Gastroesophageal sphincter (tissue), 3 donors: ENCODE results near the gene OR51V1.

Source experiments
- EP300 ChIP-seq: sonication (generic); formaldehyde crosslinking; IDR thresholded peaks from one replicate; pipeline ENCODE4 v1.6.1; 2017; ENCODE audit warnings: antibody characterized with exemption, mild to moderate bottlenecking
- POLR2AphosphoS5 ChIP-seq: sonication (generic); formaldehyde crosslinking; IDR thresholded peaks from one replicate; pipeline ENCODE4 v1.6.1; 2017; ENCODE audit warnings: antibody characterized with exemption
- TF ChIP-seq, protein P1 (sequence below), 4 experiments: fragments of 200-600 bp in 2 of 4; fragments of 450-650 bp in 2 of 4; sonication (generic) in 1 of 4; IDR thresholded peaks; one replicate each; pipeline ENCODE4 v1.5.1; 2017 to 2019; ENCODE audit warnings: antibody characterized with exemption in 4 of 4, mild to moderate bottlenecking in 2 of 4, moderate library complexity in 2 of 4

DNA sequence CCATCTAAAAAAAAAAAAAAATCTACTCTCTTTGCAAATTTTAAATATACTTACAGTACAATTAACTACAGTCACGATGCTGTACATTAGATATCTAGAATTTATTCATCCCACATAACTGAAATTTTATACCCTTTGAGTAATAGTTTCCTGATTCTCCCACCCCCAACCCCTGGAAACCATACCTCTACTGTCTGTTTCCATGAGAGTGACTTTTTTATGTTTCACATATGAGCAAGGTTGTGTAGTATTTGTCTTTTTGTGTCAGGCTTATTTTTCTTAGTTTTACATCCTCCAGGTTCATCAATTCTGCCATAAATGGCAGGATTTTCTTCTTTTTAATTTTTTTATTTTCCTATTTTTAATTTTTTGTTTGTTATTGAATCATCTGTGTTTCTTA, 23.2 kb upstream of the OR51V1 start:
- TF ChIP-seq, protein P1, sequence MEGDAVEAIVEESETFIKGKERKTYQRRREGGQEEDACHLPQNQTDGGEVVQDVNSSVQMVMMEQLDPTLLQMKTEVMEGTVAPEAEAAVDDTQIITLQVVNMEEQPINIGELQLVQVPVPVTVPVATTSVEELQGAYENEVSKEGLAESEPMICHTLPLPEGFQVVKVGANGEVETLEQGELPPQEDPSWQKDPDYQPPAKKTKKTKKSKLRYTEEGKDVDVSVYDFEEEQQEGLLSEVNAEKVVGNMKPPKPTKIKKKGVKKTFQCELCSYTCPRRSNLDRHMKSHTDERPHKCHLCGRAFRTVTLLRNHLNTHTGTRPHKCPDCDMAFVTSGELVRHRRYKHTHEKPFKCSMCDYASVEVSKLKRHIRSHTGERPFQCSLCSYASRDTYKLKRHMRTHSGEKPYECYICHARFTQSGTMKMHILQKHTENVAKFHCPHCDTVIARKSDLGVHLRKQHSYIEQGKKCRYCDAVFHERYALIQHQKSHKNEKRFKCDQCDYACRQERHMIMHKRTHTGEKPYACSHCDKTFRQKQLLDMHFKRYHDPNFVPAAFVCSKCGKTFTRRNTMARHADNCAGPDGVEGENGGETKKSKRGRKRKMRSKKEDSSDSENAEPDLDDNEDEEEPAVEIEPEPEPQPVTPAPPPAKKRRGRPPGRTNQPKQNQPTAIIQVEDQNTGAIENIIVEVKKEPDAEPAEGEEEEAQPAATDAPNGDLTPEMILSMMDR (IDR thresholded peaks at IDR 0.05): no peak
- no peak for TF ChIP-seq EP300
- no peak for TF ChIP-seq POLR2AphosphoS5
